CD14-positive monocyte (primary cell): ENCODE data around the gene SINHCAF. TPM values are rescaled to one million over a fixed set of nuclear protein-coding genes. Genes with fewer than 3 reads are reported as not detected.

Experiments used
- DNase-seq, 3 donors: peaks; one replicate each; pipeline ENCODE4 v3.0.0-alpha.2; 2011 to 2022
- H2AFZ ChIP-seq: 2 replicates; pipeline ENCODE4 v1.6.0; 2012; ENCODE audit warnings: mild to moderate bottlenecking, low read depth, low read length, inconsistent platforms; ENCODE audit not compliant: insufficient read depth, poor library complexity, severe bottlenecking
- H3K27ac ChIP-seq, 2 donors: 1 replicate in 1 of 2; 2 replicates in 1 of 2; pipeline ENCODE4 v1.5.1; 2012 to 2013; ENCODE audit warnings: low read length in 2 of 2, control low read depth in 1 of 2, inconsistent platforms in 1 of 2, low read depth in 1 of 2, mild to moderate bottlenecking in 1 of 2
- H3K27me3 ChIP-seq, 2 donors: one replicate each; pipeline versions ENCODE4 v1.6.0 to v1.6.1; 2011 to 2013; ENCODE audit warnings: low read length in 2 of 2; ENCODE audit not compliant: control insufficient read depth in 2 of 2, insufficient read depth in 2 of 2
- H3K36me3 ChIP-seq, 2 donors: replicated peaks in 1 of 2; 1 replicate in 1 of 2; 2 replicates in 1 of 2; pipeline versions ENCODE4 v1.5.1 to v1.6.1; 2012 to 2013; ENCODE audit warnings: low read length in 2 of 2, control low read depth in 1 of 2, inconsistent platforms in 1 of 2, mild to moderate bottlenecking in 1 of 2; ENCODE audit not compliant: insufficient read depth in 2 of 2, control insufficient read depth in 1 of 2
- H3K4me1 ChIP-seq, 2 donors: 1 replicate in 1 of 2; 2 replicates in 1 of 2; pipeline versions ENCODE4 v1.5.1 to v1.6.1; 2012 to 2013; ENCODE audit warnings: low read length in 2 of 2, control low read depth in 1 of 2, inconsistent platforms in 1 of 2, mild to moderate bottlenecking in 1 of 2, moderate library complexity in 1 of 2; ENCODE audit not compliant: insufficient read depth in 2 of 2, control insufficient read depth in 1 of 2
- H3K4me2 ChIP-seq: replicated peaks from 2 replicates; pipeline ENCODE3; 2012; ENCODE audit warnings: low read length, moderate library complexity, mild to moderate bottlenecking; ENCODE audit not compliant: poor library complexity, severe bottlenecking; ENCODE audit errors: extremely low read depth
- H3K4me3 ChIP-seq, 3 experiments: fragments of 200-600 bp in 1 of 3; sonication (generic) in 1 of 3; replicated peaks in 1 of 3; 1 replicate in 2 of 3; 2 replicates in 1 of 3; pipeline ENCODE4 v1.5.1; 2011 to 2013; ENCODE audit warnings: low read length in 3 of 3, mild to moderate bottlenecking in 3 of 3, control low read depth in 2 of 3, low read depth in 2 of 3, inconsistent platforms in 1 of 3, moderate library complexity in 1 of 3
- H3K79me2 ChIP-seq: 2 replicates; pipeline ENCODE4 v1.6.0; 2012; ENCODE audit warnings: mild to moderate bottlenecking, control low read depth, inconsistent platforms, low read length, moderate library complexity; ENCODE audit not compliant: insufficient read depth
- H3K9ac ChIP-seq: 2 replicates; pipeline ENCODE4 v1.6.0; 2017; ENCODE audit warnings: low read length, mild to moderate bottlenecking; ENCODE audit not compliant: insufficient read depth, poor library complexity, severe bottlenecking
- H3K9me3 ChIP-seq, 2 donors: replicated peaks in 1 of 2; 1 replicate in 1 of 2; 2 replicates in 1 of 2; pipeline versions ENCODE4 v1.5.1 to v1.6.1; 2012 to 2013; ENCODE audit warnings: low read length in 2 of 2, control low read depth in 1 of 2; ENCODE audit not compliant: control insufficient read depth in 1 of 2, insufficient read depth in 1 of 2
- H4K20me1 ChIP-seq: 2 replicates; pipeline ENCODE4 v1.6.0; 2012; ENCODE audit warnings: mild to moderate bottlenecking, low read length, control low read depth, moderate library complexity; ENCODE audit not compliant: insufficient read depth
- H3K27ac Mint-ChIP-seq, 7 donors: one replicate each; pipeline ENCODE4 v1.8.0; 2020; ENCODE audit warnings: mild to moderate bottlenecking in 7 of 7, mixed read lengths in 7 of 7, moderate library complexity in 6 of 7, inconsistent platforms in 2 of 7
- H3K27me3 Mint-ChIP-seq, 3 donors: one replicate each; pipeline ENCODE4 v1.8.0; 2021 to 2022; ENCODE audit warnings: low read depth in 3 of 3, mild to moderate bottlenecking in 3 of 3, mixed read lengths in 3 of 3, moderate library complexity in 3 of 3, inconsistent platforms in 1 of 3
- H3K36me3 Mint-ChIP-seq, 2 donors: one replicate each; pipeline ENCODE4 v1.8.0; 2020; ENCODE audit warnings: mixed read lengths in 2 of 2, inconsistent platforms in 1 of 2, mild to moderate bottlenecking in 1 of 2
- H3K4me1 Mint-ChIP-seq: one replicate; pipeline ENCODE4 v1.8.0; 2020; ENCODE audit warnings: mild to moderate bottlenecking, mixed read lengths
- H3K4me3 Mint-ChIP-seq, 2 donors: one replicate each; pipeline ENCODE4 v1.8.0; 2020; ENCODE audit warnings: mild to moderate bottlenecking in 2 of 2, mixed read lengths in 2 of 2, moderate library complexity in 1 of 2
- H3K9me3 Mint-ChIP-seq, 7 donors: one replicate each; pipeline ENCODE4 v1.8.0; 2020 to 2022; ENCODE audit warnings: mixed read lengths in 7 of 7, mild to moderate bottlenecking in 6 of 7, moderate library complexity in 6 of 7, inconsistent platforms in 2 of 7
- CTCF ChIP-seq: fragments of 200-600 bp; IDR thresholded peaks from one replicate; pipeline ENCODE4 v1.8.0; 2022; ENCODE audit warnings: antibody characterized with exemption, mild to moderate bottlenecking
- WGBS: methylation state at CpG from one replicate; pipeline ENCODE4 v1.1.5; 2013; ENCODE audit warnings: missing lambda C conversion rate; ENCODE audit not compliant: insufficient coverage; 5-methylcytosine and 5-hydroxymethylcytosine counted together
- intact Hi-C, 2 donors: fragments of 100-400 bp; cut with micrococcal nuclease; formaldehyde crosslinking; loops; one replicate each; pipeline versions ENCODE4 v1.15.0 to v1.15.1; 2023
- polyA plus RNA-seq, 3 donors: library from polyadenylated mRNA; depleted of rRNA in 1 of 3; unstranded in 2 of 3; stranded (reverse) in 1 of 3; fragments of 300-500 nt in 2 of 3; fragments of >200 nt in 1 of 3; fragmentation: Illumina TruSeq in 2 of 3; gene quantifications; 1 replicate in 2 of 3; 2 replicates in 1 of 3; pipeline ENCODE4 v1.2.3, GENCODE V29; 2012 to 2021

The SINHCAF gene
- polyA plus RNA-seq, 3 donors = 14.2 to 20.2 (median 20.1) TPM

DNA sequence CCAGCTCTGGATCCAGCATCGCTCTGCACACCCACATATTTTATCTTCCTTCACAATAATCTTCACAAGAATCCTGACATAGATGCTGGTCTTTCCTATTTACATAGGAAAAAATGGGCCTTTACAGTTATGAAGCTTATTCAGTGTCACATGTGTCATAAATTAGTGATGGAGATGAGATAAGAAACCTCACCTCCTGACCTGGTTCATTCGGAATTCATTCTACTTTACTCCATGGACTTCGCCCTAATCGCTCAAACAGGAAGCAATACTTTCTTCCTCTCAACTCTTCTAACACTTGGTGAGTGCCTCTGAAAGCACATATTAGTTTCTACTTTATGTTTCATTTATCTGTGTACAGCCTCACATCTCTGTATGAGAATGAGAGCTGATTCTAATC lies 12.0 kb upstream of the SINHCAF start:
- WGBS = 50% methylated on average over 4 of the region's 4 CpGs
- intact Hi-C loops = no loop called here
- Mint-ChIP-seq H3K9me3 (no peaks in the 10 kb centered on the region), H3K27me3 (peaks cover 0 to 6% (median 0%) of the 10 kb centered on the region in 3 donors), H3K4me1 (no peaks in the 10 kb centered on the region), H3K36me3 (no peaks in the 10 kb centered on the region), H3K27ac (no peak overlapping the region), H3K4me3 (no peak overlapping the region)
- Histone ChIP-seq H4K20me1 (no peaks in the 10 kb centered on the region), H3K79me2 (no peaks in the 10 kb centered on the region), H3K4me3 (no peak overlapping the region), H3K36me3 (no peaks in the 10 kb centered on the region), H3K4me2 (no peak overlapping the region), H3K27ac (no peak overlapping the region), H3K9me3 (no peaks in the 10 kb centered on the region), H2AFZ (peak overlapping the region; percentile 38), H3K9ac (no peak overlapping the region), H3K27me3 (no peaks in the 10 kb centered on the region), H3K4me1 (no peaks in the 10 kb centered on the region)
- TF ChIP-seq CTCF = no peak
- DNase-seq = no peak

DNA sequence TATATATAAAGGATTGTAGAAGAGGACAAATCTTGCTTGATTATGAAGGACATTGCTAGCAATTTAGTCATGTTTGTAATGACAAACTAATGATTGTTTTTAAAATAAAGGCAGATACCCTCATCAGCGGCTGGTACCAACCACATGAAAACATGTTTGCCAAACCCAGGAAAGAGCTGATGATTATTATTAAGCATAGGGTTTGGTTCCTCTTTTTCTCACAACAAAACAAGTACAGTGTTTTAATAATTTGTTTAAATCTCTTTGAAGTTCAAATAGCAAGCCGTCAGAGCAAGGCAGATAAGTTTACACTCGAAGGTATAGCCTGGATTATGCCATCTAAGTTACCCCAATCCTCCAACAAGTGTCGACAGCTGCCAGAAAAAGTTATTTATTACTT lies 5.3 kb upstream of the SINHCAF start:
- H3K4me1 Mint-ChIP-seq = peaks cover 4% of the 10 kb centered on the region

More for the DNA sequence above, 5.3 kb upstream of the SINHCAF start:
- no peak overlapping the region for H3K9ac ChIP-seq
- no CpG with 5 or more reads among the region's 4 CpGs for WGBS
- H3K4me2 ChIP-seq = no peak overlapping the region
- H2AFZ ChIP-seq = no peak overlapping the region
- H3K27ac Mint-ChIP-seq = no peak overlapping the region
- H3K36me3 Mint-ChIP-seq = no peaks in the 10 kb centered on the region
- no peak overlapping the region for H3K27ac ChIP-seq
- H3K9me3 Mint-ChIP-seq = no peaks in the 10 kb centered on the region
- peaks cover 5 to 6% of the 10 kb centered on the region in 2 donors for H3K4me1 ChIP-seq
- H3K27me3 Mint-ChIP-seq = peaks cover 1 to 6% (median 2%) of the 10 kb centered on the region in 3 donors
- H4K20me1 ChIP-seq = no peaks in the 10 kb centered on the region
- no peak overlapping the region for H3K4me3 ChIP-seq
- intact Hi-C loops = no loop called here
- H3K79me2 ChIP-seq = no peaks in the 10 kb centered on the region
- H3K9me3 ChIP-seq = no peaks in the 10 kb centered on the region
- no peak for TF ChIP-seq CTCF
- H3K27me3 ChIP-seq = no peaks in the 10 kb centered on the region
- no peaks in the 10 kb centered on the region for H3K36me3 ChIP-seq
- DNase-seq = no peak
- H3K4me3 Mint-ChIP-seq = no peak overlapping the region
